Measurements from ENCODE around the gene ZBTB39. TPM values are rescaled to one million over a fixed set of nuclear protein-coding genes. Genes with fewer than 3 reads are reported as not detected.

Gene ZBTB39
- total and polyA plus RNA-seq, 2 donors (not counting 1 experiment from before 2014, with no cell fraction given) = 5.4 to 13.9 TPM

- no peak overlapping the region for H3K9ac ChIP-seq (ENCODE audit: low read length)
- peaks cover 28% of the 10 kb centered on the region for H3K79me2 ChIP-seq (ENCODE audit: control insufficient read depth, insufficient read depth, low read length)
- peaks cover 0 to 20% of the 10 kb centered on the region in 2 experiments for H3K36me3 ChIP-seq (replicated peaks in 1 of 2; ENCODE audit: control extremely low read depth in 1 of 2, control insufficient read depth in 1 of 2, extremely low read depth in 1 of 2, insufficient read depth in 2 of 2, low read length in 1 of 2)
- WGBS (ENCODE audit: insufficient coverage) = 96% methylated on average over 11 of the region's 11 CpGs
- peaks cover 28% of the 10 kb centered on the region for H3K4me1 Mint-ChIP-seq
- H3K27me3 Mint-ChIP-seq = no peaks in the 10 kb centered on the region
- DNase-seq (no peak), ATAC-seq (ENCODE audit: low read depth) (no peak)
- no peaks in the 10 kb centered on the region for H3K9me3 Mint-ChIP-seq (ENCODE audit: insufficient read depth)
- intact Hi-C loops (cut with micrococcal nuclease) = no loop called here
- ChIA-PET POLR2A (no interaction called here), CTCF (interaction anchor here (1.5 to 1.7 kb wide), 3 partner anchors 8 to 10 kb away, joined by 7 to 8 read pairs (median 7); partner anchors contain the start of gene ZBTB39)
- peaks cover 3% of the 10 kb centered on the region for H4K20me1 ChIP-seq (ENCODE audit: control insufficient read depth, insufficient read depth, low read length, poor library complexity, severe bottlenecking)
- no peaks in the 10 kb centered on the region for H3K27me3 ChIP-seq (replicated peaks in 1 of 4; ENCODE audit: control extremely low read depth in 1 of 4, control insufficient read depth in 3 of 4, insufficient read depth in 4 of 4, low read length in 3 of 4)
- no peak overlapping the region for H3K27ac ChIP-seq (ENCODE audit: low read length in 2 of 2)
- peaks cover 12 to 13% of the 10 kb centered on the region in 2 donors for H3K4me1 ChIP-seq (ENCODE audit: control insufficient read depth in 2 of 2, insufficient read depth in 2 of 2, low read length in 2 of 2)
- TF ChIP-seq EZH2 (IDR thresholded peaks at IDR 0.05; ENCODE audit: borderline replicate concordance, insufficient read depth, low read depth, low read length, poor library complexity, severe bottlenecking) = no peak
- TF ChIP-seq, protein P1, sequence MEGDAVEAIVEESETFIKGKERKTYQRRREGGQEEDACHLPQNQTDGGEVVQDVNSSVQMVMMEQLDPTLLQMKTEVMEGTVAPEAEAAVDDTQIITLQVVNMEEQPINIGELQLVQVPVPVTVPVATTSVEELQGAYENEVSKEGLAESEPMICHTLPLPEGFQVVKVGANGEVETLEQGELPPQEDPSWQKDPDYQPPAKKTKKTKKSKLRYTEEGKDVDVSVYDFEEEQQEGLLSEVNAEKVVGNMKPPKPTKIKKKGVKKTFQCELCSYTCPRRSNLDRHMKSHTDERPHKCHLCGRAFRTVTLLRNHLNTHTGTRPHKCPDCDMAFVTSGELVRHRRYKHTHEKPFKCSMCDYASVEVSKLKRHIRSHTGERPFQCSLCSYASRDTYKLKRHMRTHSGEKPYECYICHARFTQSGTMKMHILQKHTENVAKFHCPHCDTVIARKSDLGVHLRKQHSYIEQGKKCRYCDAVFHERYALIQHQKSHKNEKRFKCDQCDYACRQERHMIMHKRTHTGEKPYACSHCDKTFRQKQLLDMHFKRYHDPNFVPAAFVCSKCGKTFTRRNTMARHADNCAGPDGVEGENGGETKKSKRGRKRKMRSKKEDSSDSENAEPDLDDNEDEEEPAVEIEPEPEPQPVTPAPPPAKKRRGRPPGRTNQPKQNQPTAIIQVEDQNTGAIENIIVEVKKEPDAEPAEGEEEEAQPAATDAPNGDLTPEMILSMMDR (IDR thresholded peaks at IDR 0.05) = no peak
- H3K9me3 ChIP-seq (ENCODE audit: control extremely low read depth in 1 of 3, control insufficient read depth in 2 of 3, insufficient read depth in 1 of 3, low read length in 2 of 3) = no peaks in the 10 kb centered on the region
- no peak overlapping the region for H3K4me2 ChIP-seq (replicated peaks; ENCODE audit: low read depth, low read length, poor library complexity, severe bottlenecking)
- H2AFZ ChIP-seq (ENCODE audit: insufficient read depth, low read depth, low read length, poor library complexity, severe bottlenecking) = no peak overlapping the region
- no peak overlapping the region for H3K4me3 Mint-ChIP-seq
- no peak overlapping the region for H3K27ac Mint-ChIP-seq
- H3K4me3 ChIP-seq (ENCODE audit: control extremely low read depth in 1 of 5, extremely low read depth in 1 of 5, insufficient read depth in 1 of 5, low read depth in 2 of 5, low read length in 4 of 5) = no peak overlapping the region
These were observed 10.3 kb downstream of the ZBTB39 start for GRCh38 chr12:56995930-56996496.

- no peak overlapping the region for H3K9ac ChIP-seq (ENCODE audit: low read length)
- ATAC-seq (ENCODE audit: low read depth) = no peak
- no peaks in the 10 kb centered on the region for H3K9me3 ChIP-seq (ENCODE audit: control extremely low read depth in 1 of 3, control insufficient read depth in 2 of 3, insufficient read depth in 1 of 3, low read length in 2 of 3)
- no peaks in the 10 kb centered on the region for H3K9me3 Mint-ChIP-seq (ENCODE audit: insufficient read depth)
- peaks cover 12 to 13% of the 10 kb centered on the region in 2 donors for H3K4me1 ChIP-seq (ENCODE audit: control insufficient read depth in 2 of 2, insufficient read depth in 2 of 2, low read length in 2 of 2)
- H3K27ac ChIP-seq (ENCODE audit: low read length in 2 of 2) = no peak overlapping the region
- H3K4me1 Mint-ChIP-seq = peaks cover 23% of the 10 kb centered on the region
- no peak overlapping the region for H2AFZ ChIP-seq (ENCODE audit: insufficient read depth, low read depth, low read length, poor library complexity, severe bottlenecking)
- no peak overlapping the region for H3K4me3 Mint-ChIP-seq
- no peak for TF ChIP-seq EZH2 (IDR thresholded peaks at IDR 0.05; ENCODE audit: borderline replicate concordance, insufficient read depth, low read depth, low read length, poor library complexity, severe bottlenecking)
- TF ChIP-seq, protein P1 (IDR thresholded peaks at IDR 0.05) = no peak
- 97% methylated on average over 26 of the region's 26 CpGs for whole genome bisulfite sequencing (ENCODE audit: insufficient coverage)
- H3K4me2 ChIP-seq (replicated peaks; ENCODE audit: low read depth, low read length, poor library complexity, severe bottlenecking) = no peak overlapping the region
- H3K79me2 ChIP-seq (ENCODE audit: control insufficient read depth, insufficient read depth, low read length) = peaks cover 23% of the 10 kb centered on the region
- H3K4me3 ChIP-seq (ENCODE audit: control extremely low read depth in 1 of 5, extremely low read depth in 1 of 5, insufficient read depth in 1 of 5, low read depth in 2 of 5, low read length in 4 of 5) = no peak overlapping the region
- no peaks in the 10 kb centered on the region for H3K27me3 ChIP-seq (replicated peaks in 1 of 4; ENCODE audit: control extremely low read depth in 1 of 4, control insufficient read depth in 3 of 4, insufficient read depth in 4 of 4, low read length in 3 of 4)
- H4K20me1 ChIP-seq (ENCODE audit: control insufficient read depth, insufficient read depth, low read length, poor library complexity, severe bottlenecking) = no peaks in the 10 kb centered on the region
- no peak overlapping the region for H3K27ac Mint-ChIP-seq
- POLR2A ChIA-PET = no interaction called here
- H3K27me3 Mint-ChIP-seq = no peaks in the 10 kb centered on the region
- CTCF ChIA-PET = interaction anchor here (0.7 to 1.7 kb wide), 3 partner anchors 7 to 238 kb away, joined by 3 to 8 read pairs (median 7); no protein-coding TSS in a partner anchor
- H3K36me3 ChIP-seq (replicated peaks in 1 of 2; ENCODE audit: control extremely low read depth in 1 of 2, control insufficient read depth in 1 of 2, extremely low read depth in 1 of 2, insufficient read depth in 2 of 2, low read length in 1 of 2) = peaks cover 0 to 17% of the 10 kb centered on the region in 2 experiments
- no peak for DNase-seq
- intact Hi-C loops (cut with micrococcal nuclease) = no loop called here
These were observed 11.0 kb downstream of the ZBTB39 start for GRCh38 chr12:56995201-56995929.

Data from B cell (primary cell).